Endothelial cell of umbilical vein (primary cell): ENCODE results near the gene BCL11A. TPM values are rescaled to one million over a fixed set of nuclear protein-coding genes. Genes with fewer than 3 reads are reported as not detected.

ENCODE experiments used
- BruUV-seq: library from RNA; stranded (reverse); fragments of 400-500 nt; replicated peaks from 2 replicates; lab custom pipeline; 2021; lab: Mats Ljungman, UMichigan
- CTCF ChIA-PET: fragments of 300-600, 350-600 bp; sonication (Branson Sonifier 250); formaldehyde crosslinking; loops from one replicate; lab custom pipeline; 2021; ENCODE audit warnings: antibody characterized with exemption, inconsistent platforms; lab: Charles Lee
- POLR2A ChIA-PET: fragments of 300-600, 350-600 bp; sonication (Branson Sonifier 250); formaldehyde crosslinking; loops from one replicate; lab custom pipeline; 2021; ENCODE audit warnings: antibody characterized with exemption, inconsistent platforms; lab: Charles Lee
- DNase-seq: peaks from one replicate; pipeline ENCODE4 v3.0.0-alpha.2; 2011; ENCODE audit warnings: low read depth, low spot score
- FAIRE-seq: peaks from 2 replicates; lab custom pipeline; 2011; peaks lifted over from hg19 to GRCh38; lab: Jason Lieb, UNC
- H2AFZ ChIP-seq: 2 replicates; pipeline ENCODE4 v1.6.0; 2012; ENCODE audit warnings: low read depth, low read length, control low read depth, inconsistent platforms
- H3K27ac ChIP-seq: 2 replicates; pipeline ENCODE4 v1.5.1; 2011; ENCODE audit warnings: low read depth, mild to moderate bottlenecking, control low read depth, low read length, moderate library complexity; ENCODE audit not compliant: insufficient read depth
- H3K27me3 ChIP-seq, 2 experiments: 2 replicates each; pipeline versions ENCODE4 v1.6.0 to v1.6.1; 2011; ENCODE audit warnings: low read length in 2 of 2, mixed read lengths in 1 of 2; ENCODE audit not compliant: control insufficient read depth in 2 of 2, insufficient read depth in 2 of 2
- H3K36me3 ChIP-seq, 2 experiments: 2 replicates in 1 of 2; 3 replicates in 1 of 2; pipeline ENCODE4 v1.5.1; 2011; ENCODE audit warnings: low read length in 2 of 2, mild to moderate bottlenecking in 1 of 2, moderate library complexity in 1 of 2; ENCODE audit not compliant: control insufficient read depth in 2 of 2, insufficient read depth in 2 of 2; ENCODE audit errors: extremely low read depth in 1 of 2
- H3K4me1 ChIP-seq: 3 replicates; pipeline ENCODE4 v1.5.1; 2011; ENCODE audit warnings: mild to moderate bottlenecking, low read length; ENCODE audit not compliant: control insufficient read depth, insufficient read depth; ENCODE audit errors: extremely low read depth
- H3K4me2 ChIP-seq: 2 replicates; pipeline ENCODE4 v1.6.1; 2011; ENCODE audit warnings: low read length, control low read depth, mixed read lengths; ENCODE audit not compliant: insufficient read depth
- H3K4me3 ChIP-seq, 3 experiments: fragments of 200-600 bp in 1 of 3; sonication (generic), shearing (Covaris generic) in 1 of 3; replicated peaks in 1 of 3; 2 replicates each; pipeline ENCODE4 v1.5.1; 2011 to 2016; ENCODE audit warnings: control low read depth in 3 of 3, low read length in 3 of 3, mild to moderate bottlenecking in 2 of 3, inconsistent platforms in 1 of 3, low read depth in 1 of 3, moderate library complexity in 1 of 3; ENCODE audit not compliant: insufficient read depth in 1 of 3
- H3K79me2 ChIP-seq: 2 replicates; pipeline ENCODE4 v1.6.0; 2012; ENCODE audit warnings: low read length, inconsistent platforms; ENCODE audit not compliant: control insufficient read depth, insufficient read depth
- H3K9ac ChIP-seq: replicated peaks from 2 replicates; pipeline ENCODE3; 2011; ENCODE audit warnings: low read length, control low read depth; ENCODE audit not compliant: insufficient read depth; ENCODE audit errors: extremely low read depth
- H3K9me1 ChIP-seq: replicated peaks from 3 replicates; pipeline ENCODE4 v1.6.0; 2011; ENCODE audit warnings: mild to moderate bottlenecking, low read length; ENCODE audit not compliant: control insufficient read depth, insufficient read depth; ENCODE audit errors: extremely low read depth
- H3K9me3 ChIP-seq: replicated peaks from 2 replicates; pipeline ENCODE4 v1.5.1; 2012; ENCODE audit warnings: low read length, inconsistent platforms; ENCODE audit not compliant: control insufficient read depth, insufficient read depth
- H4K20me1 ChIP-seq: replicated peaks from 2 replicates; pipeline ENCODE3; 2011; ENCODE audit warnings: mild to moderate bottlenecking, low read length; ENCODE audit not compliant: control insufficient read depth, insufficient read depth; ENCODE audit errors: extremely low read depth
- FOS ChIP-seq: IDR thresholded peaks from 2 replicates; pipeline ENCODE4 v1.6.1; 2011; ENCODE audit warnings: mild to moderate bottlenecking, low read length, moderate library complexity, borderline replicate concordance; ENCODE audit not compliant: insufficient read depth
- JUN ChIP-seq: IDR thresholded peaks from 2 replicates; pipeline ENCODE4 v1.6.1; 2011; ENCODE audit warnings: borderline replicate concordance, low read depth; ENCODE audit not compliant: insufficient read length, insufficient read depth
- POLR2AphosphoS5 ChIP-seq: IDR thresholded peaks from 2 replicates; pipeline ENCODE4 v1.6.1; 2012; ENCODE audit warnings: low read depth, mild to moderate bottlenecking, control low read depth, low read length, moderate library complexity; ENCODE audit not compliant: insufficient read depth
- dilution Hi-C: fragments of 300-500 bp; cut with MboI; formaldehyde crosslinking; loops from one replicate; pipeline ENCODE4 v1.15.0; 2019; ENCODE audit warnings: low sequenced_read_pairs; ENCODE audit not compliant: extremely low pct_ligation_motif_present
- intact Hi-C: fragments of 100-400 bp; cut with micrococcal nuclease; formaldehyde crosslinking; loops from one replicate; pipeline ENCODE4 v1.10.0; 2022
- polyA plus RNA-seq, 4 experiments: library from polyadenylated mRNA; depleted of rRNA in 3 of 4; stranded (reverse) in 3 of 4; unstranded in 1 of 4; fragments of >200 nt; gene quantifications; 2 replicates each; pipeline versions ENCODE4 v1.2.1 to v1.2.3, GENCODE V29; 2011 to 2012; ENCODE audit warnings: missing spikeins in 1 of 4
- total RNA-seq: library from RNA; stranded (reverse); gene quantifications from 2 replicates; pipeline ENCODE4 v1.2.3, GENCODE V29; 2021
- TF ChIP-seq, protein P1 (sequence below), 2 donors: IDR thresholded peaks; 1 replicate in 1 of 2; 2 replicates in 1 of 2; pipeline ENCODE4 v1.5.1; 2011; ENCODE audit warnings: low read length in 2 of 2, mild to moderate bottlenecking in 2 of 2, moderate library complexity in 2 of 2, control low read depth in 1 of 2, inconsistent platforms in 1 of 2, low read depth in 1 of 2; ENCODE audit not compliant: insufficient read depth in 1 of 2; ENCODE audit errors: extremely low read depth in 1 of 2
- TF ChIP-seq, protein P2 (sequence below): IDR thresholded peaks from 2 replicates; pipeline ENCODE4 v1.6.1; 2011; ENCODE audit not compliant: insufficient read depth, insufficient read length

The BCL11A gene
- total and polyA plus RNA-seq, 2 donors (not counting 3 experiments of a cell fraction or from before 2014, with no cell fraction given) = 0.12 to 0.88 TPM

DNA sequence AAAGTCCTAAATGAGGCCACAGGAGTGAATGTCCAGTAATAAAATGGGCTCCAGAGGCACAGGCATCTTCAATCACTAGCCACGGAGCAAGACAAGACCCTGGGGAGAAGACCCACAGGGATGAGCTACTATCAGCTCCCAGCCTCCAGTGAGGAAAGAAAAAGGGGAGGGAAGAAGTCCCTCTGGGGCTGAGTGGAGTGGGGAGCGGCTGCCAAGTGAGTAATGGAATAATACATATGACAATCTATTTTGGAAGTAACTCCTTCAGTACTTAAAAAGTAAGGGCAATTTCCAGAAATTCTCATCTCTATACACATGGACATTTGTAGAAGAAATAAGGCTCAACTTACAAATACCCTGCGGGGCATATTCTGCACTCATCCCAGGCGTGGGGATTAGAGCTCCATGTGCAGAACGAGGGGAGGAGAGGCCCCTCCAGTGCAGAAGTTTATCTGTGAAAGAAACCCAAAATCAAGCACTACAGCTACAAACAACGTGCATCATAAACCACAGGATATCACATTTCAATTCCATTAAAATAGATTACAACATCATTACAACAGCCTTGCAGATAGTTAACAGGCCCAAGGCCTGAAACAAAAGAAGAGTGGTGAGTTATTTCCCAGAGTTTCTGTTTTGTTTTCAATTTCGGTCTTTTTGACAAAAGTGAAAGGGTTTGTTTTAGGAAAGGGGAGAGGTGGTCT lies 84.9 kb downstream of the BCL11A start:
- no peak overlapping the region for H3K27ac ChIP-seq
- dilution Hi-C loops = no loop called here
- no TSS peak for BruUV-seq
- no peaks in the 10 kb centered on the region for H3K27me3 ChIP-seq
- CTCF ChIA-PET = no interaction called here
- intact Hi-C loops = no loop called here
- no peak overlapping the region for H2AFZ ChIP-seq
- DNase-seq = no peak
- H3K4me2 ChIP-seq = no peak overlapping the region
- no peaks in the 10 kb centered on the region for H3K36me3 ChIP-seq
- no peak for FAIRE-seq
- H3K79me2 ChIP-seq = no peaks in the 10 kb centered on the region
- H4K20me1 ChIP-seq = no peaks in the 10 kb centered on the region
- H3K4me1 ChIP-seq = no peaks in the 10 kb centered on the region
- H3K4me3 ChIP-seq = no peak overlapping the region
- POLR2A ChIA-PET = no interaction called here
- no peaks in the 10 kb centered on the region for H3K9me3 ChIP-seq
- TF ChIP-seq, protein P1, sequence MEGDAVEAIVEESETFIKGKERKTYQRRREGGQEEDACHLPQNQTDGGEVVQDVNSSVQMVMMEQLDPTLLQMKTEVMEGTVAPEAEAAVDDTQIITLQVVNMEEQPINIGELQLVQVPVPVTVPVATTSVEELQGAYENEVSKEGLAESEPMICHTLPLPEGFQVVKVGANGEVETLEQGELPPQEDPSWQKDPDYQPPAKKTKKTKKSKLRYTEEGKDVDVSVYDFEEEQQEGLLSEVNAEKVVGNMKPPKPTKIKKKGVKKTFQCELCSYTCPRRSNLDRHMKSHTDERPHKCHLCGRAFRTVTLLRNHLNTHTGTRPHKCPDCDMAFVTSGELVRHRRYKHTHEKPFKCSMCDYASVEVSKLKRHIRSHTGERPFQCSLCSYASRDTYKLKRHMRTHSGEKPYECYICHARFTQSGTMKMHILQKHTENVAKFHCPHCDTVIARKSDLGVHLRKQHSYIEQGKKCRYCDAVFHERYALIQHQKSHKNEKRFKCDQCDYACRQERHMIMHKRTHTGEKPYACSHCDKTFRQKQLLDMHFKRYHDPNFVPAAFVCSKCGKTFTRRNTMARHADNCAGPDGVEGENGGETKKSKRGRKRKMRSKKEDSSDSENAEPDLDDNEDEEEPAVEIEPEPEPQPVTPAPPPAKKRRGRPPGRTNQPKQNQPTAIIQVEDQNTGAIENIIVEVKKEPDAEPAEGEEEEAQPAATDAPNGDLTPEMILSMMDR (IDR thresholded peaks at IDR 0.05; ENCODE audit: extremely low read depth in 1 of 2, insufficient read depth in 1 of 2, low read depth in 1 of 2, low read length in 2 of 2) = no peak
- TF ChIP-seq POLR2AphosphoS5 (no peak), FOS (no peak), JUN (no peak)
- TF ChIP-seq, protein P2, sequence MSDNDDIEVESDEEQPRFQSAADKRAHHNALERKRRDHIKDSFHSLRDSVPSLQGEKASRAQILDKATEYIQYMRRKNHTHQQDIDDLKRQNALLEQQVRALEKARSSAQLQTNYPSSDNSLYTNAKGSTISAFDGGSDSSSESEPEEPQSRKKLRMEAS = no peak
- H3K9ac ChIP-seq = no peak overlapping the region
- H3K9me1 ChIP-seq = no peaks in the 10 kb centered on the region
